Measurements from ENCODE around the gene FBXL14.

FBXL14 gene

GRCh38 chr12:1582709-1583050, 11.7 kb downstream of the FBXL14 start:
- DNase-seq, result no peak
- peaks cover 95% of the 10 kb centered on the region for H3K79me2 ChIP-seq (ENCODE audit: low read length)
- H3K36me3 ChIP-seq (replicated peaks; ENCODE audit: insufficient read depth, low read length), result no peaks in the 10 kb centered on the region; the same call in 1 of the 2 replicates
- H3F3A ChIP-seq (ENCODE audit: insufficient read depth, low read length), result peaks cover 15% of the 10 kb centered on the region
- H3K4me1 ChIP-seq (ENCODE audit: low read length), result peaks cover 33% of the 10 kb centered on the region
- H3K9me3 ChIP-seq (replicated peaks; ENCODE audit: insufficient read depth, low read length), result no peaks in the 10 kb centered on the region
- H2AFZ ChIP-seq (ENCODE audit: low read length), result no peak overlapping the region
- TF ChIP-seq CTCF (IDR thresholded peaks at IDR 0.05; ENCODE audit: low read length) (no peak), EZH2phosphoT487 (IDR thresholded peaks at IDR 0.05; ENCODE audit: low read length) (no peak), EZH2 (optimal IDR thresholded peaks at IDR 0.05; ENCODE audit: low read depth, low read length) (no peak)
- H3K4me2 ChIP-seq (ENCODE audit: low read depth, low read length), result peak overlapping the region; percentile 18; the same call in 1 of the 2 replicates
- no peak overlapping the region for H3K27ac ChIP-seq (ENCODE audit: low read length)
- H3K27me3 ChIP-seq (replicated peaks; ENCODE audit: insufficient read depth, low read length), result no peaks in the 10 kb centered on the region
- H3K9me2 ChIP-seq (replicated peaks; ENCODE audit: insufficient read depth, low read length), result no peaks in the 10 kb centered on the region
- H3K4me3 ChIP-seq (ENCODE audit: low read length), result no peak overlapping the region
- no peak overlapping the region for H3K9ac ChIP-seq (ENCODE audit: low read length)
- peaks cover 39% of the 10 kb centered on the region for H4K20me1 ChIP-seq (ENCODE audit: insufficient read depth, low read length)

- peaks cover 95% of the 10 kb centered on the region for H3K79me2 ChIP-seq (ENCODE audit: low read length)
- DNase-seq, result no peak
- TF ChIP-seq EZH2phosphoT487 (IDR thresholded peaks at IDR 0.05; ENCODE audit: low read length), result no peak
- peaks cover 28% of the 10 kb centered on the region for H3K4me1 ChIP-seq (ENCODE audit: low read length)
- peak overlapping the region; percentile 18; the same call in 1 of the 2 replicates for H3K4me2 ChIP-seq (ENCODE audit: low read depth, low read length)
- no peak overlapping the region for H3K9ac ChIP-seq (ENCODE audit: low read length)
- no peaks in the 10 kb centered on the region for H3K27me3 ChIP-seq (replicated peaks; ENCODE audit: insufficient read depth, low read length)
- no peaks in the 10 kb centered on the region; the same call in 1 of the 2 replicates for H3K36me3 ChIP-seq (replicated peaks; ENCODE audit: insufficient read depth, low read length)
- H2AFZ ChIP-seq (ENCODE audit: low read length), result no peak overlapping the region
- H3K9me3 ChIP-seq (replicated peaks; ENCODE audit: insufficient read depth, low read length), result no peaks in the 10 kb centered on the region
- no peak overlapping the region for H3K4me3 ChIP-seq (ENCODE audit: low read length)
- peaks cover 34% of the 10 kb centered on the region for H4K20me1 ChIP-seq (ENCODE audit: insufficient read depth, low read length)
- peak overlapping the region; percentile 14; the same call in 1 of the 2 replicates for H3K27ac ChIP-seq (ENCODE audit: low read length)
- H3K9me2 ChIP-seq (replicated peaks; ENCODE audit: insufficient read depth, low read length), result no peaks in the 10 kb centered on the region
- H3F3A ChIP-seq (ENCODE audit: insufficient read depth, low read length), result peaks cover 13% of the 10 kb centered on the region
Measured at GRCh38 chr12:1581973-1582708, 12.2 kb downstream of the FBXL14 start.

- no peak overlapping the region for H3K27ac ChIP-seq (ENCODE audit: low read length)
- no peak overlapping the region for H3K9ac ChIP-seq (ENCODE audit: low read length)
Measured at GRCh38 chr12:1580526-1580925, 13.9 kb downstream of the FBXL14 start.

More at GRCh38 chr12:1580526-1580925, 13.9 kb downstream of the FBXL14 start:
- DNase-seq, result no peak
- Histone ChIP-seq H3K79me2 (ENCODE audit: low read length) (peaks cover 95% of the 10 kb centered on the region), H3K36me3 (replicated peaks; ENCODE audit: insufficient read depth, low read length) (no peaks in the 10 kb centered on the region; the same call in 1 of the 2 replicates), H3K4me2 (ENCODE audit: low read depth, low read length) (no peak overlapping the region), H3K9me3 (replicated peaks; ENCODE audit: insufficient read depth, low read length) (no peaks in the 10 kb centered on the region), H3K4me3 (ENCODE audit: low read length) (no peak overlapping the region), H4K20me1 (ENCODE audit: insufficient read depth, low read length) (peaks cover 31% of the 10 kb centered on the region), H3K4me1 (ENCODE audit: low read length) (peaks cover 28% of the 10 kb centered on the region), H3K9me2 (replicated peaks; ENCODE audit: insufficient read depth, low read length) (no peaks in the 10 kb centered on the region), H2AFZ (ENCODE audit: low read length) (no peak overlapping the region), H3F3A (ENCODE audit: insufficient read depth, low read length) (peaks cover 13% of the 10 kb centered on the region), H3K27me3 (replicated peaks; ENCODE audit: insufficient read depth, low read length) (no peaks in the 10 kb centered on the region)
- TF ChIP-seq CTCF (IDR thresholded peaks at IDR 0.05; ENCODE audit: low read length) (no peak), EZH2 (optimal IDR thresholded peaks at IDR 0.05; ENCODE audit: low read depth, low read length) (no peak), EZH2phosphoT487 (IDR thresholded peaks at IDR 0.05; ENCODE audit: low read length) (no peak)
